Activated T-helper 2 cell treated with anti-CD3 and anti-CD28 coated beads, Interferon-gamma antibody, Interleukin-2, Interleukin-4, amounts not matched to agents 10 μg/mL and 5 μg/mL and 100 μg/mL, durations not matched to agents 14 hours and 24 hours and 36 hours (primary cell): Measurements from ENCODE around the gene DNAJC9. TPM values are rescaled to one million over a fixed set of nuclear protein-coding genes. Genes with fewer than 3 reads are reported as not detected.
"Not testable (repeated sequence)": the region's sequence is repeated elsewhere in the genome, so short reads cannot be mapped to it uniquely, and the experiment has no call there.

Experiments used
- DNase-seq: peaks from one replicate; pipeline ENCODE4 v3.0.0; 2021; ENCODE audit warnings: low spot score
- H3K27ac Mint-ChIP-seq: one replicate; pipeline ENCODE4 v1.8.0; 2021; ENCODE audit warnings: mixed read lengths
- H3K27me3 Mint-ChIP-seq: one replicate; pipeline ENCODE4 v1.8.0; 2021; ENCODE audit warnings: low read depth, mixed read lengths
- H3K36me3 Mint-ChIP-seq: one replicate; pipeline ENCODE4 v1.8.0; 2021; ENCODE audit warnings: low read depth, mixed read lengths
- H3K4me1 Mint-ChIP-seq: one replicate; pipeline ENCODE4 v1.8.0; 2021; ENCODE audit warnings: low read depth, mixed read lengths
- H3K4me3 Mint-ChIP-seq: one replicate; pipeline ENCODE4 v1.8.0; 2021; ENCODE audit warnings: low read depth, mild to moderate bottlenecking, moderate library complexity, mixed read lengths
- H3K9me3 Mint-ChIP-seq: one replicate; pipeline ENCODE4 v1.8.0; 2021; ENCODE audit warnings: mixed read lengths
- intact Hi-C: fragments of 100-400 bp; cut with micrococcal nuclease; formaldehyde crosslinking; loops from one replicate; pipeline ENCODE4 v1.15.1; 2023
- total RNA-seq: library from RNA; stranded (reverse); gene quantifications from 2 replicates; pipeline ENCODE4 v1.2.3, GENCODE V29; 2022

Gene DNAJC9, protein sequence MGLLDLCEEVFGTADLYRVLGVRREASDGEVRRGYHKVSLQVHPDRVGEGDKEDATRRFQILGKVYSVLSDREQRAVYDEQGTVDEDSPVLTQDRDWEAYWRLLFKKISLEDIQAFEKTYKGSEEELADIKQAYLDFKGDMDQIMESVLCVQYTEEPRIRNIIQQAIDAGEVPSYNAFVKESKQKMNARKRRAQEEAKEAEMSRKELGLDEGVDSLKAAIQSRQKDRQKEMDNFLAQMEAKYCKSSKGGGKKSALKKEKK
- 50.8 and 52.7 TPM in 2 replicates for total RNA-seq

DNA sequence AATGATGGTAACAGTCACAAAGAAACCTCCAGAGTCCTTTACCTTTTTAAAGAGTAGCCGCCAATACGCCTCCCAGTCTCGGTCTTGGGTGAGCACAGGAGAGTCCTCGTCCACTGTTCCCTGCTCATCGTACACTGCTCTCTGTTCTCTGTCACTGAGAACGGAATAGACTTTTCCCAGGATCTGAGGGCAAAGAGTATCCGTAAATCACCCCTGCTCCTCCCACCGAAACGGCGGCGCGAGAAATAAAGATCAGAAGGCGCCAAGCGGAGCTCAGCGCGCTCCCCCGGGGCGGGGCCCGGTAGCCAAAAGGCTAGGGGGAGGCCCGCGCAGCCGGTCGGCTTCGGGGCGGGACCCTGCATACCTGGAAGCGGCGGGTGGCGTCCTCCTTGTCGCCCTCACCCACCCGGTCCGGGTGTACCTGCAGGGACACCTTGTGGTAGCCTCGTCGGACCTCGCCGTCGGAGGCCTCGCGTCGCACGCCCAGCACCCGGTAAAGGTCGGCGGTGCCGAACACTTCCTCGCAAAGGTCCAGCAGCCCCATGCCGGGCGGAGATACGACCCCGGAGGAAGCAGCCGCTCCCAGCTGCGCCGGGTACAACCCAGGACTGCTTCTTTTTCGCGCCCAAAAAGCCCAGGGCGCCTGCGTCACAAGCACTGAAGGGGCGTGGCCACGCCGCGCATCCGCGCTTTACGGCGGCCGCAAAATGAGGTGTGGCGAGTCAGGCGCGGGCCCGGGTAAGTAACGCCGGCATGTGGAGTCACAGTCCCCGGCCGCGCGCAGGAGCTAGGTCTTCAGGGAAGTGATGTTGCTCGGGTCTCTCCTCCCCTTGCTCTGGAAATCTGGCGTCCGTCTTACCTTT, at the start of gene DNAJC9:
Gene DNAJC9, minus strand, starts transcription at position 610 of the 863 bp plus-strand sequence. Its CDS starts 66 bp downstream, at position 544.
- Mint-ChIP-seq H3K4me3 (peak within 1 kb of the TSS; percentile 99), H3K36me3 (peaks cover 91% of the 10 kb centered on the region), H3K9me3 (no peaks in the 10 kb centered on the region), H3K27me3 (no peaks in the 10 kb centered on the region), H3K4me1 (peaks cover 62% of the 10 kb centered on the region), H3K27ac (peak within 1 kb of the TSS; percentile 95)
- peak; percentile 96 for DNase-seq
- intact Hi-C loops = loop anchor here (1.0 to 5.0 kb wide), 4 partner anchors 150 to 538 kb away; partner anchors contain the start of genes P4HA1, SEC24C and ZSWIM8

DNA sequence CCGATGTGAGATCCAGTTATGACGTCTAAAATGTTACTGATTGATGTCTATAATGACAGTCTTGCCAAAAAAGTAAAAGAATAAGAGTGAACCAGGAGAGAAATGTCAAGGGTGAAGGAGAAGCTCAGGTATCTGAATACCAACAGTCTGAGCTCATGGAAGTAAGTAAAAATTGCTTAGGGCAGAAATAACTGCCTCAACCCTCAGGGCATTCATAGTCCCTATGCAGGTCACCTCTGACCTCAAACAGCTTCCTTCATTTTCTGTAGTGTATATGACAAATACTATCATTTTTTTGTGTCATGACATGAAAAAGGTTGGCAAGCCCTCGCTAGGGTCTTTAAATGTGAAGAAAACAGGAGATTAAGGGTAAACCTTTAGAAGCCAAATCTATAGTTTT, 46.4 kb upstream of the DNAJC9 start:
- Mint-ChIP-seq H3K36me3 (no peaks in the 10 kb centered on the region), H3K27me3 (peaks cover 16% of the 10 kb centered on the region), H3K4me1 (peaks cover 9% of the 10 kb centered on the region), H3K4me3 (no peak overlapping the region), H3K9me3 (peaks cover 11% of the 10 kb centered on the region), H3K27ac (no peak overlapping the region)
- DNase-seq = no peak
- intact Hi-C loops = no loop called here

DNA sequence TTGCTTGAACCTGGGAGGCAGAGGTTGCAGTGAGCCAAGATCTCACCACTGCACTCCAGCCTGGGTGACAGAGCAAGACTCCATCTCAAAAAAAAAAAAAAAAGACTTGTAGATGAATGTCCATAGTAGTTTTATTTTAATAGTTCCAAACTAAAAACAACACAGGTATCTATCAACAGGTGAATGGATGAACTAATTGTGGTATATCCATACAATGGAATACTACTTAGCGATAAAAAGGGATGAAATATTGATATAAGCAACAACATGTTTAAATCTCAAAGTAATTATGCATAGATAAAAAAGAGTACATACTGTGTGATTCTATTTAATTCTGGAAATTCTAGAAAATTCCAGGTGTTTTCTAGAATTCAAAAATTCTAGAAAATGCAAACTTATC, 42.9 kb upstream of the DNAJC9 start:
- DNase-seq = no peak
- Mint-ChIP-seq H3K4me1 (no peaks in the 10 kb centered on the region), H3K27ac (no peak overlapping the region), H3K27me3 (peaks cover 7% of the 10 kb centered on the region), H3K9me3 (peaks cover 11% of the 10 kb centered on the region), H3K36me3 (no peaks in the 10 kb centered on the region), H3K4me3 (no peak overlapping the region)
- intact Hi-C loops = no loop called here

DNA sequence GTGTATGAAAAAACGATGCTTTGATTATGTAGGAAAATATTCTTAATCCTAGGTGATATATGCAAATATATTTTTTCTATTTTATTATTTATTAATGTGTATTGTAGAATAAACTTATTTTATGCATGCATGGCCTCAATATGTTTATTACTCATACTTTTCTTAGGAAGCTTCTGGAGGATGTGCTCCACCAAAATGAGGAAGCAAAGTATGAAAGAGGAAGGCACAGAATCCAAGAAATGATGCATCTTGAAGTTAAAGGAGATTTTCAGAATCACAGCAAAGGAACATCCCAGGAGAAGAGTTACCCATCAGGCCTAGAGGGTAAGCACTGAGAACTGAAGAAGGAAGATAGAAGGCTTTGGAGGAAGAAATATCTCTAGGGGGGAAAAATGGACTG, 40.4 kb upstream of the DNAJC9 start:
- Mint-ChIP-seq H3K9me3 (peaks cover 11% of the 10 kb centered on the region), H3K36me3 (no peaks in the 10 kb centered on the region), H3K4me1 (no peaks in the 10 kb centered on the region), H3K4me3 (no peak overlapping the region), H3K27ac (no peak overlapping the region), H3K27me3 (peaks cover 5% of the 10 kb centered on the region)
- intact Hi-C loops = no loop called here
- DNase-seq = no peak

DNA sequence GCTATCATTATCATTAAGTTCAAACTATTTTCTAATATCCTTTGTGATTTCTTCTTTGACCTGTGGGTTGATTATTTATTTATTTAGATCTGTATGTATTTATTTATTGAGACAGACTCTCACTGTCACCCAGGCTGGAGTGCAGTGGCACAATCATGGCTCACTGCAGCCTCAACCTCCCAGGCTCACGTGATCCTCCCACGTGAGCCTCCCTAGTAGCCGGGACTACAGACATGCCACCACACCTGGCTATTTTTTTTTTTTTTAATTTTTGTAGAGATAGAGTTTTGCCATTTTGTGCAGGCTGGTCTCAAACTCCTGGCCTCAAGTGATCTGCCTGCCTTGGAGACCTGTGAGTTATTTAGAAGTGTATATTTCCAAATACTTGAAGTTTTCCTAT, 34.0 kb upstream of the DNAJC9 start:
- no peak for DNase-seq
- Mint-ChIP-seq H3K27me3 (peaks cover 6% of the 10 kb centered on the region), H3K9me3 (no peaks in the 10 kb centered on the region), H3K4me3 (no peak overlapping the region), H3K27ac (no peak overlapping the region), H3K36me3 (no peaks in the 10 kb centered on the region), H3K4me1 (no peaks in the 10 kb centered on the region)
- intact Hi-C loops = no loop called here

DNA sequence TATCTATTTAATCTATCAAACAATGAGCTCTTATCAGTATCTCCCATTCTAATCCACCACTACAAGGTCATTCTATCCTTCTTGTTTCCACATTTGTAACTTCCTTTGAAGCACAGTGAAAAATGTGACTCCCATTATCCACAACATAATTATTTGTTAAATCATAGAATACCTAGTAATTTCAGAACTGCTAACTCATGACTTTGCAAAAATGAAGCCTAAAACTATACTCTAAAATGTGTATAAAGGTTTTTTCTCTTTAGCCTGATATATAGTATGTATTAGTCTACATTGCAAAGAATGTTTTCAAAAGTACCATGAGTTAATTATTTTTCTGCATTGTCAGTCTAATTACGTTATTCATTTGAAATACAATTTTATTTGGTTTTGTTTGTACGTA, 17.4 kb upstream of the DNAJC9 start:
- H3K27ac Mint-ChIP-seq = no peak overlapping the region
- H3K4me3 Mint-ChIP-seq = no peak overlapping the region
- intact Hi-C loops = loop anchor here (2.0 kb wide), 1 partner anchor 380 kb away; no protein-coding TSS in a partner anchor
- no peak for DNase-seq
- H3K4me1 Mint-ChIP-seq = peaks cover 9% of the 10 kb centered on the region
- H3K27me3 Mint-ChIP-seq = peaks cover 21% of the 10 kb centered on the region
- no peaks in the 10 kb centered on the region for H3K36me3 Mint-ChIP-seq
- H3K9me3 Mint-ChIP-seq = no peaks in the 10 kb centered on the region

DNA sequence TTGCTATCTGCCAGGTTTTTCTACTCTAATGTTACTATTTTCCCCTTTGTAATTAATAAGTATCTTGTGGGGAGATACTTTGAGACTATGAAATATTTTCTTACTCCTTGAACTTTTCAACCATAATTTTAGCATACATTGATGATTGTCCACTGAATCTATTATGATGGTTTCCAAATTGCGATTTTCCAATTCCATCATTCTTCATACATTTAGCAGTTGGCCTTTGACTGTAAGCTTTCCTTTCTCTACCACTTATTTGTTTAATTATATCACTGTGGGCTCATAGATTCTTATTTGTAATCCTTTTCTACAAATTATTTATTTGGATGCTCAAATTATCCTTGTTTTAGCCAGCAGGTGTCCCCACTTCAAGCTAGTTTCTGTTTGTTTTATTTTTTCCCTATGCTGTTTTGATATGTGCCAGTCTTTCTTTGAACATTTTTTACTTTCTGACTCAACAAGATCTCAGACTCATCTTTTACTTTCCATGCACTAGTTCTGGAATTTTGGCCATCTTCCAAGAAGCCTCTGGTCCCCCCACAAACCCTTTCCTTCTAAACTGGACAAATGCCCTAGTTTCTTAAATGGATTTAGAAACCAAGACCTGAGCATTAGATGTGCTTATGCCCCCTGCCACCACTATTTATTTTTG, 16.8 kb upstream of the DNAJC9 start:
- intact Hi-C loops = loop anchor here (2.0 kb wide), 1 partner anchor 381 kb away; no protein-coding TSS in a partner anchor
- peaks cover 16% of the 10 kb centered on the region for H3K27me3 Mint-ChIP-seq
- H3K4me3 Mint-ChIP-seq = no peak overlapping the region
- H3K36me3 Mint-ChIP-seq = no peaks in the 10 kb centered on the region
- DNase-seq = no peak
- peaks cover 5% of the 10 kb centered on the region for H3K9me3 Mint-ChIP-seq
- peaks cover 9% of the 10 kb centered on the region for H3K4me1 Mint-ChIP-seq
- no peak overlapping the region for H3K27ac Mint-ChIP-seq

DNA sequence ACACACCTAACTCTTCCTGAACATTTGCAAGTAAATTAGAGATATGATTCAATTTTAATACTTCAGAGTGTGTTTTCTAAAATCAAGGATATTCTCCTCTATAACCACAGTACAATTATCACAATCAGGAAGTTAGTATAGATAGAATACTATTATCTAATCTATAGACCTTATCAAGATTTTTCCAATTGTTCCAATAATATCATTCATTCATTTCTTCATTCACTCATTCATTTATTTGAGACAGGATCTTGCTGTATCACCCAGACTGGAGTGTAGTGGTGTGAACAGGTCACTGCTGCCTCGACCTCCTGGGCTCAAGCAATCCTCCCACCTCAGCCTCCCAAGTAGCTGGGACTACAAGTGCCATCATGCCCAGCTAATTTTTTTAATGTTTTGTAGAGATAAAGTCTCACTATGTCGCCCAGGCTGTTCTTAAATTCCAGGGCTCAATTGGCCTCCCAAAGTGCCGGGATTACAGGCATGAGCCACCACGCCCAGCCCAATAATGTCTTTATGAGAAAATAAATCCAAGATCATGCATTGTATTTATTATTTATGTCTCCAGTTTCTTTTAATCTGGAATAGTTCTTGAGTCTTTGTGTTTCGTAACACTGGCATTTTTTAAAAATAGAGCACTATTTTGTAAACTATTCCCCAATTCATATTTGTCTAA, 16.0 kb upstream of the DNAJC9 start:
- intact Hi-C loops = no loop called here
- Mint-ChIP-seq H3K36me3 (no peaks in the 10 kb centered on the region), H3K4me1 (peaks cover 9% of the 10 kb centered on the region), H3K27me3 (peaks cover 12% of the 10 kb centered on the region), H3K4me3 (no peak overlapping the region), H3K9me3 (peaks cover 11% of the 10 kb centered on the region), H3K27ac (no peak overlapping the region)
- DNase-seq = no peak

DNA sequence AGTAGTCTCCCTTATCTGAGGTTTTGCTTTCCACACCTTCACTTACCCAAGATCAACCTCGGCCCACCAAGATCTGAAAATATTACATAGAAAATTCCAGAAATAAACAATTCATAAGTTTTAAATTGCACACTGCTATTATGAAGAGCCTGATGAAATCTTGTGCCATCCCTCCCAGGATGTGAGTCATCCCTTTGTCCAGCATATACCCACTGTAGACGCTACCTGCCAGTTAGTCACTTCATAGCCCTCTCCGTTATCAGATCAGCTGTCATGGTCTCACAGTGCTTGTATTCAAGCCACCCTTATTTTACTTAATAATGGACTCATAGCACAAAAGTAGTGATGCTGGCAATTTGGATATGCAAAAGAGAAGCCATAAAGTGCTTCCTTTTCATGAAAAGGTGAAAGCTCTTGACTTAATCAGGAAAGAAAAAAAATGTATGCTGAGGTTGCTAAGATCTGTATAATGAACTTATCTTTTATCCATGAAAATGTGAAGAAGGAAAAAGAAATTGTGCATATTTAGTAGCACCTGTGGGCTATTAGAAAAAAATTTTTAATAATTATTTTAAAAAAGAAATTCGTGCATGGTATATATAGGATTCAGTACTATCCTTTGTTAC, 15.2 kb upstream of the DNAJC9 start:
- no peak overlapping the region for H3K27ac Mint-ChIP-seq
- DNase-seq = no peak
- peaks cover 9% of the 10 kb centered on the region for H3K4me1 Mint-ChIP-seq
- H3K4me3 Mint-ChIP-seq = no peak overlapping the region
- no peaks in the 10 kb centered on the region for H3K36me3 Mint-ChIP-seq
- intact Hi-C loops = no loop called here
- H3K9me3 Mint-ChIP-seq = peaks cover 11% of the 10 kb centered on the region
- H3K27me3 Mint-ChIP-seq = peaks cover 9% of the 10 kb centered on the region

DNA sequence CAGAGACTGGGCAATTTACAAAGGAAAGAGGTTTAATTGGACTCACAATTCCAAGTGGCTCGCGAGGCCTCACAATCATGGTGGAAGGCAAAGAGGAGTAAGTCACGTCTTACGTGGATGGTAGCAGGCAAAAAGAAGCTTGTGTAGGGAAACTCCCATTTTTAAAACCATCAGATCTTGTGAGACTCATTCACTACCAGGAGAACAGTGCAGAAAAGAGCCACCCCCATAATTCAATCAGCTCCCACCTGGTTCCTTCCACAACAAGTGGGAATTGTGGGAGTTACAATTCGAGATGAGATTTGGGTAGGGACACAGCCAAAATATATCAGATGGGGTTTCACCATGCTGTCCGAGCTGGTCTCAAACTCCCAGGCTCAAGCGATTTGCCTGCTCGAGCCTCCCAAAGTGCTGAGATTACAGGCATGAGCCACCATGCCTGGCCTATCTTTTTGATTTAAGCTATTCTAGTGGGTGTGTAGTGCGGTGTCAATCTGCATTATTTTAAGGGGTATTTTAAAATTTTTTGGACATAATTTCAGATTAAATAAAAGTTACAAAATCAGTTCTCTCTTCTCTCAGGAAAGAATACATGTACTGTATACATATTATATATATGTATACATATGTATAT, 14.4 kb upstream of the DNAJC9 start:
- H3K9me3 Mint-ChIP-seq = peaks cover 11% of the 10 kb centered on the region
- H3K4me1 Mint-ChIP-seq = peaks cover 12% of the 10 kb centered on the region
- no peak for DNase-seq
- intact Hi-C loops = no loop called here
- peaks cover 9% of the 10 kb centered on the region for H3K27me3 Mint-ChIP-seq
- H3K36me3 Mint-ChIP-seq = no peaks in the 10 kb centered on the region
- no peak overlapping the region for H3K4me3 Mint-ChIP-seq
- H3K27ac Mint-ChIP-seq = no peak overlapping the region

DNA sequence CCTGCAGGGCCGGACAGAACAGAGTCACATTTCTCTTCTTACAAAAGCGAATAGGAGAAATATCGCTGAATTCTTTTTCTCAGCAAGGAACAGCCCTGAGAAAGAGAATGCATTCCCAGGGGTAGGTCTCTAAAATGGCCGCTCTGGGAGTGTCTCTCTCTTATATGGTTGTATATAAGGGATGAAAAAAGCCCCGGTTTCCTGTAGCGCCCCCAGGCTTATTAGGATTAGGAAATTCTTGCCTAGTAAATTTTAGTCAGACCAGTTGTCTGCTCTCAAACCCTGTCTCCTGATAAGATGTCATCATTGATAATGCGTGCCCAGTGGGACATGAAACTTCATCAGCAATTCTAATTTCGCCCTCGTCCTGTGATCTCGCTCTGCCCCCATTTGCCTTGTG, 11.6 kb upstream of the DNAJC9 start:
- intact Hi-C loops, H3K36me3 Mint-ChIP-seq: not testable (repeated sequence)

DNA sequence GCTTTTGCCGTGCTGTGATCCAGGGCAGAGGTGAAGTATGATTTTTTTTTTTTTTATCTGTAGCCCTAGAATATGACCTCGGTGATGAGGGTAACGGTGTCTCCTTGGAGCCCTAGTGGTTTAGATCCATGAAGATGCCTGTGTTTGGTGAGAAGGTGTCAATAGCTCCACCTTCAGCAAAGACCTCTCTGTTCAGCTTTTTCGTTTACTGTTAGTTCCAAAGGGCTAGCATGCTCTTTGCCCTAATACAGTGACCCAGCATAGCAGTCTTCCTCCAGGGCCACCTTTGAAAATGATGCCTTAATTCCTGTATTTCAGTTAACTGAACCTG, 6.1 kb upstream of the DNAJC9 start:
- H3K4me3 Mint-ChIP-seq = peak overlapping the region; percentile 98
- peaks cover 24% of the 10 kb centered on the region for H3K4me1 Mint-ChIP-seq
- H3K36me3 Mint-ChIP-seq = peaks cover 38% of the 10 kb centered on the region
- peaks cover under 1% of the 10 kb centered on the region for H3K9me3 Mint-ChIP-seq
- DNase-seq = no peak
- H3K27ac Mint-ChIP-seq = peak overlapping the region; percentile 91
- intact Hi-C loops = loop anchor here (2.0 to 5.0 kb wide), 3 partner anchors 84 to 242 kb away; partner anchors contain the start of genes CFAP70, ECD and FAM149B1
- H3K27me3 Mint-ChIP-seq = no peaks in the 10 kb centered on the region

More for the DNA sequence above, 11.6 kb upstream of the DNAJC9 start:
- H3K4me1 Mint-ChIP-seq, H3K4me3 Mint-ChIP-seq, H3K27me3 Mint-ChIP-seq, H3K27ac Mint-ChIP-seq, DNase-seq: not testable (repeated sequence)
- H3K9me3 Mint-ChIP-seq = peaks cover 11% of the 10 kb centered on the region
